ENCODE data around the gene CNNM3.

GRCh38 chr2:96771796-96772618 is 44.1 kb upstream of the CNNM3 start:
- TF ChIP-seq CTCF (IDR thresholded peaks at IDR 0.05) (peak; percentile 9 to 14), EP300 (IDR thresholded peaks at IDR 0.05) (no peak)

Measured in suprapubic skin (tissue), 3 donors.